Right atrium auricular region (tissue), 2 donors: ENCODE results near the gene BACH2. TPM values are rescaled to one million over a fixed set of nuclear protein-coding genes. Genes with fewer than 3 reads are reported as not detected.

Experiments
- DNase-seq: peaks from one replicate; pipeline ENCODE4 v3.0.0-alpha.2; 2019; ENCODE audit warnings: low spot score
- H3K27ac ChIP-seq, 2 donors: fragments of 200-600 bp; sonication (generic); 1 replicate in 1 of 2; 2 replicates in 1 of 2; pipeline ENCODE4 v1.5.1; 2016 to 2019
- H3K27me3 ChIP-seq, 2 donors: fragments of 200-600 bp; sonication (generic); one replicate each; pipeline versions ENCODE4 v1.5.1 to v1.6.0; 2017 to 2019
- H3K36me3 ChIP-seq: fragments of 200-600 bp; sonication (generic); one replicate; pipeline ENCODE4 v1.5.1; 2016
- H3K4me1 ChIP-seq, 2 donors: fragments of 200-600 bp; sonication (generic); one replicate each; pipeline versions ENCODE4 v1.5.1 to v1.6.0; 2017 to 2019
- H3K4me3 ChIP-seq, 2 donors: fragments of 200-600 bp; sonication (generic); 1 replicate in 1 of 2; 2 replicates in 1 of 2; pipeline ENCODE4 v1.5.1; 2017 to 2019; ENCODE audit warnings: mild to moderate bottlenecking in 1 of 2, moderate library complexity in 1 of 2
- H3K9me3 ChIP-seq, 2 donors: fragments of 200-600 bp; sonication (generic); one replicate each; pipeline ENCODE4 v1.5.1; 2019
- total RNA-seq, 2 donors: library from RNA; depleted of rRNA; stranded (reverse); fragments of >200 nt; gene quantifications; one replicate each; pipeline ENCODE4 v1.1.0, GENCODE V29; 2016
- TF ChIP-seq, protein P1 (sequence below), 2 donors: fragments of 200-600 bp; sonication (generic); IDR thresholded peaks; one replicate each; pipeline ENCODE4 v1.5.1; 2019; ENCODE audit warnings: antibody characterized with exemption in 2 of 2

The BACH2 gene
- total RNA-seq, 2 donors from 2014 or later: 0.82 to 2.2 TPM

DNA sequence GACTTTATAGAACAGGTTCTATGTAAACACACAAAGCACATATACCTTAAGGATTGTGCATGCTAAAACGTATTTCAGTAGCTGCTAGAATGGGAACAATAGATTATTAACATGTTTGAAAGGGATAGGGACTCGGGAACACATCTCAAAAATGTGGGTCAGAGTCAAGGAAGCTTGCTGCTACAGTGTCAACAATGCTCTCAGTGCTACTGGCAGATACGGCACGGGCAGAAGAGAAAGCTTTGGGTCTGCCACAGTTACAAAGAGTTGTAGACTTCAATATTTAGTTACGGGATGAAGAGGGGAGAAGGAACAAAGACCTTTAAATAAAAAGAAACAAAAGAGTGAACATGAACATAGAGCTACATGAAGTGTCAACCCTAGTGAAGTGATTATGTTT lies 170.5 kb downstream of the BACH2 start:
- TF ChIP-seq, protein P1, sequence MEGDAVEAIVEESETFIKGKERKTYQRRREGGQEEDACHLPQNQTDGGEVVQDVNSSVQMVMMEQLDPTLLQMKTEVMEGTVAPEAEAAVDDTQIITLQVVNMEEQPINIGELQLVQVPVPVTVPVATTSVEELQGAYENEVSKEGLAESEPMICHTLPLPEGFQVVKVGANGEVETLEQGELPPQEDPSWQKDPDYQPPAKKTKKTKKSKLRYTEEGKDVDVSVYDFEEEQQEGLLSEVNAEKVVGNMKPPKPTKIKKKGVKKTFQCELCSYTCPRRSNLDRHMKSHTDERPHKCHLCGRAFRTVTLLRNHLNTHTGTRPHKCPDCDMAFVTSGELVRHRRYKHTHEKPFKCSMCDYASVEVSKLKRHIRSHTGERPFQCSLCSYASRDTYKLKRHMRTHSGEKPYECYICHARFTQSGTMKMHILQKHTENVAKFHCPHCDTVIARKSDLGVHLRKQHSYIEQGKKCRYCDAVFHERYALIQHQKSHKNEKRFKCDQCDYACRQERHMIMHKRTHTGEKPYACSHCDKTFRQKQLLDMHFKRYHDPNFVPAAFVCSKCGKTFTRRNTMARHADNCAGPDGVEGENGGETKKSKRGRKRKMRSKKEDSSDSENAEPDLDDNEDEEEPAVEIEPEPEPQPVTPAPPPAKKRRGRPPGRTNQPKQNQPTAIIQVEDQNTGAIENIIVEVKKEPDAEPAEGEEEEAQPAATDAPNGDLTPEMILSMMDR (IDR thresholded peaks at IDR 0.05): no peak
- H3K9me3 ChIP-seq: no peaks in the 10 kb centered on the region
- H3K27ac ChIP-seq: no peak overlapping the region
- no peaks in the 10 kb centered on the region for H3K36me3 ChIP-seq
- no peak overlapping the region for H3K4me3 ChIP-seq
- peaks cover 0 to 5% of the 10 kb centered on the region in 2 donors for H3K4me1 ChIP-seq
- DNase-seq: no peak
- no peaks in the 10 kb centered on the region for H3K27me3 ChIP-seq

DNA sequence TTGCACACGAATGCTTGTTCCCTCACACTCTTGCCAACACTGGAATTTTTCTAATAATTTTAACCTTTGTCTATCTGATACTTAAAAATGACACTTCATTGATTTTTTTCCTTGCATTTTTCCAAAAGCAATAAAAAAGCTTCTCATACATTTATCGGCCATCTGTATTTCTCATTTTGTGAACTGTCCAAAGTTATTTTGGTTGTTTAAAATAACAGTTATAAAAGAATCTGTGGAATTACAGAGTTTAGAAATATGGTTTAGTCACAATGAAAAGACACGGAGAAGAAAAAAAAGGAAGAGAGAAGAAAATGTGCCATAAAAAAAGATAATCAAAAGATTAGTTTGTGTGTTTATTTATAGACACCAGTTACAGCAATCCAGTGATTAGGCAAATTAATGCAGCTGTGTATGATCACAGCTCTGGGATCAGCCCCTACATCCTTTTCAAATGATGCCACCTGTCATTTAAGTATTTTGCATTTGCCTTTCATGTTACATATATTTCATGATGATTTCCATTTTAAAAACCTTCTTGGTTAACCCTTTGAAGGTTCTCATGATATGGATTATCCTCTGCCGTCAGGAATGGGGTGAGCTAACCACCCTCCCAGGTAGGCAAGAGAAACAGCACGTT lies 171.7 kb downstream of the BACH2 start:
- TF ChIP-seq, protein P1 (IDR thresholded peaks at IDR 0.05): no peak
- Histone ChIP-seq H3K27ac (no peak overlapping the region), H3K36me3 (no peaks in the 10 kb centered on the region), H3K4me3 (no peak overlapping the region), H3K9me3 (no peaks in the 10 kb centered on the region), H3K27me3 (no peaks in the 10 kb centered on the region), H3K4me1 (peaks cover 0 to 5% of the 10 kb centered on the region in 2 donors)
- no peak for DNase-seq

DNA sequence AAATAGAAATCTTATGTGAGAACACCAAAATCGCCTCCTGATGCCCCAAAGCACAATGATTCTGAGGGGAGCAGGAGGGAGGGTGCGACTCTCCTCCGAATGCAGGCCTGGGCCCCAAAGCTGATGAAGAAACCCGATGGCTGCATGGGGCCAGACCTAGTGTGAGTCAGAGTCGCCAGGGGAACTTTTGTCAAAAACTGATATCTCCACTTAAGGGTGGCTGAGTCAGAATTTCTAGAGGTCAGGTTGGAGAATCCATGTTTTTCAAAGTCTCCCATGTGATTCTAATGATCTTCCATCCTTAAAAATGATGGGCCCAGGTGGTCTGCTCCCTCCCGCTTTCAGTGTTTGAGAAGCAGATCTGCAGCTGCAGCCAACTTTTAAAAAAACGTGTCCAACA lies 172.8 kb downstream of the BACH2 start:
- H3K9me3 ChIP-seq: no peaks in the 10 kb centered on the region
- no peak overlapping the region for H3K27ac ChIP-seq
- H3K4me1 ChIP-seq: peaks cover 0 to 5% of the 10 kb centered on the region in 2 donors
- TF ChIP-seq, protein P1 (IDR thresholded peaks at IDR 0.05): no peak
- H3K27me3 ChIP-seq: no peaks in the 10 kb centered on the region
- no peak overlapping the region for H3K4me3 ChIP-seq
- no peak for DNase-seq
- H3K36me3 ChIP-seq: no peaks in the 10 kb centered on the region

DNA sequence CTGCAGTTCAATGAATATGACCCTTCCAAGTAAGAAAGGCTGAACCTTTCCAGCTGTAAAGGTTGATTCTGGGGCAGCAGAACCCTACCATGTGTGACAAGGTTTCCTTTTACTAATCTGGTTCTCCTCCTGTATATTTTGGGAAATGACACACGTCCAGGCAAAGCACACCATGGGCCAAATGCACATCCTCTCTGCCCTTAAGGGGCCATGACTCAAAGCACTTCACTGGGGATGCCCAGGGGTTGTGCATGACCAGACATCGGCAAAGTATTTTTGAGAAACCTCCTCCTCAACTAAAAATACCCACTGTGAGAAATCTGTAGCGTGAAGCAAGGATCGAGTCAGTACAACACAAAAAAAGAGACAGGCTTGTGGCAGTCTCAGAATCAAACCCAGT lies 174.7 kb downstream of the BACH2 start:
- H3K36me3 ChIP-seq: no peaks in the 10 kb centered on the region
- H3K27me3 ChIP-seq: no peaks in the 10 kb centered on the region
- H3K27ac ChIP-seq: no peak overlapping the region
- H3K4me1 ChIP-seq: peaks cover 0 to 5% of the 10 kb centered on the region in 2 donors
- no peak overlapping the region for H3K4me3 ChIP-seq
- TF ChIP-seq, protein P1 (IDR thresholded peaks at IDR 0.05): no peak
- H3K9me3 ChIP-seq: no peaks in the 10 kb centered on the region
- no peak for DNase-seq

DNA sequence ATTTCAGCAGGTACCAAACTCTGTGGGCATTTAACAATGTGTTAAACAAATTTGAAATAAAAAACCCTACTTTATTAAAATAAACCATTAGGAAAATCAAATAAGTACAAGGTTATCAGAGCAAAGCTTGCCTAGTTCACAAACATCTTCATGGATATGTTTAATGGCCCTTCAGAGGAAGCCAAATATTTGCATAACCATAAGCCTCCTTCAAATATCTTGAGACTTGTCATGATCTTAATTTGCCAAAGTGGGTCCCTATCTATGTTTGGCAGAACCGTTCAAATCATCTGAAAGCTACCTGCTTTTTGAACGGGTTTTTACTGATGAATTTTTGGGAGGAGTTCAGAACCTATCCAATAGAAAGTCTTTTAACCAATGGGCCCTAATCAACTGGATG lies 176.3 kb downstream of the BACH2 start:
- Histone ChIP-seq H3K27me3 (no peaks in the 10 kb centered on the region), H3K4me1 (peaks cover 0 to 5% of the 10 kb centered on the region in 2 donors), H3K27ac (no peak overlapping the region), H3K36me3 (no peaks in the 10 kb centered on the region), H3K4me3 (no peak overlapping the region), H3K9me3 (no peaks in the 10 kb centered on the region)
- no peak for DNase-seq
- TF ChIP-seq, protein P1 (IDR thresholded peaks at IDR 0.05): no peak

DNA sequence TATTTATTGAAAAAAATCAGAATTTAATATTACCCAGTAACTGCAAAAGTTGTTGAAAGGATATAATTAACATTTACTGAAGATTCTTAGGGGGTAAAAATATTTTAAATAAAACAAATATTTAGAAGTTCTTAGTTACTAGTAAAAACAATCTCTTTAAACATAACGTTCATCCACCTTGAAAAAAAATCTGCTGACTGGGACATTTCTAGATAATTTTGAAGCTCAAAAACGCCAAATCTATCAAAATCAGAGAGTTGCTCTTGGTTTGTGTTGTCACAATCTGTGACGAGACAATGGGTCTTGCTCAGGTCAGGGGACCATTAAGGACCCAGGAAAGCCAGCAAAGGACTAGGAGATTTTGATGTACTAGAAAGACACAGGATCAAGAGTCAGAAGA lies 177.0 kb downstream of the BACH2 start:
- Histone ChIP-seq H3K4me3 (no peak overlapping the region), H3K27me3 (no peaks in the 10 kb centered on the region), H3K27ac (no peak overlapping the region), H3K36me3 (no peaks in the 10 kb centered on the region), H3K9me3 (no peaks in the 10 kb centered on the region), H3K4me1 (peaks cover 0 to 5% of the 10 kb centered on the region in 2 donors)
- no peak for DNase-seq
- TF ChIP-seq, protein P1 (IDR thresholded peaks at IDR 0.05): no peak
